Urinary bladder (tissue), 4 donors: Measurements from ENCODE around the gene TLN1. TPM values are rescaled to one million over a fixed set of nuclear protein-coding genes. Genes with fewer than 3 reads are reported as not detected.

ENCODE experiments used
- DNase-seq: peaks from one replicate; pipeline ENCODE4 v3.0.0-alpha.2; 2015; ENCODE audit errors: extremely low spot score
- H3K27ac ChIP-seq: one replicate; pipeline ENCODE4 v1.5.1; 2013; ENCODE audit warnings: low read depth, mild to moderate bottlenecking, moderate library complexity
- H3K36me3 ChIP-seq: one replicate; pipeline ENCODE4 v1.6.1; 2013; ENCODE audit warnings: mild to moderate bottlenecking, moderate library complexity; ENCODE audit not compliant: insufficient read depth
- H3K4me1 ChIP-seq: one replicate; pipeline ENCODE4 v1.6.1; 2013; ENCODE audit warnings: mild to moderate bottlenecking, moderate library complexity; ENCODE audit not compliant: insufficient read depth
- H3K4me3 ChIP-seq: one replicate; pipeline ENCODE4 v1.5.1; 2013; ENCODE audit warnings: low read depth, low read length
- WGBS: extraction: QIAGEN DNeasy Blood & Tissue Kit; methylation state at CpG from one replicate; pipeline ENCODE4 v1.1.7; 2013; 5-methylcytosine and 5-hydroxymethylcytosine counted together
- polyA plus RNA-seq: library from polyadenylated mRNA; stranded (reverse); fragments of 200-250 nt; gene quantifications from one replicate; pipeline ENCODE4 v1.2.3, GENCODE V29; 2013
- total RNA-seq: library from RNA; depleted of rRNA; stranded (reverse); fragments of >200 nt; gene quantifications from one replicate; pipeline ENCODE4 v1.2.3, GENCODE V29; 2014
- donor health status: healthy with polysubstance abuse.
- donor health status: healthy.

TLN1 gene
- total RNA-seq: 154 TPM
- 533 TPM for polyA plus RNA-seq

- Histone ChIP-seq H3K4me1 (peaks cover 4% of the 10 kb centered on the region), H3K36me3 (no peaks in the 10 kb centered on the region), H3K27ac (peak within 1 kb of the TSS; percentile 97), H3K4me3 (peak within 1 kb of the TSS; percentile 73)
- WGBS: under 1% methylated on average over 49 of the region's 49 CpGs
- peak; percentile 97 for DNase-seq
These were observed at the start of gene TLN1, which contains the start of gene CREB3 for GRCh38 chr9:35732185-35732799. Gene TLN1, minus strand, starts transcription at chr9:35732195. Its CDS starts 6,501 bp downstream, at chr9:35725694. Gene CREB3, plus strand, starts transcription at chr9:35732666. Its CDS starts 107 bp downstream, at chr9:35732773.

GRCh38 chr9:35781066-35781465, 49.1 kb upstream of the TLN1 start:
- no peaks in the 10 kb centered on the region for H3K4me1 ChIP-seq
- WGBS: 69% methylated on average over 2 of the region's 2 CpGs
- H3K4me3 ChIP-seq: no peak overlapping the region
- H3K36me3 ChIP-seq: peaks cover 2% of the 10 kb centered on the region
- no peak for DNase-seq
- no peak overlapping the region for H3K27ac ChIP-seq

- no peak for DNase-seq
- Histone ChIP-seq H3K4me3 (no peak overlapping the region), H3K27ac (no peak overlapping the region), H3K4me1 (no peaks in the 10 kb centered on the region), H3K36me3 (no peaks in the 10 kb centered on the region)
- WGBS: 76% methylated on average over 3 of the region's 3 CpGs
These were observed 46.5 kb upstream of the TLN1 start for GRCh38 chr9:35778496-35778895.

GRCh38 chr9:35776018-35776417, 44.0 kb upstream of the TLN1 start:
- 81% methylated on average over 4 of the region's 4 CpGs for WGBS
- H3K4me1 ChIP-seq: no peaks in the 10 kb centered on the region
- H3K4me3 ChIP-seq: no peak overlapping the region
- H3K36me3 ChIP-seq: no peaks in the 10 kb centered on the region
- no peak overlapping the region for H3K27ac ChIP-seq
- DNase-seq: no peak

- no peak overlapping the region for H3K27ac ChIP-seq
- 59% methylated on average over 7 of the region's 7 CpGs for WGBS
- H3K4me1 ChIP-seq: peaks cover 2% of the 10 kb centered on the region
- DNase-seq: no peak
- H3K4me3 ChIP-seq: no peak overlapping the region
- H3K36me3 ChIP-seq: no peaks in the 10 kb centered on the region
These were observed 43.1 kb upstream of the TLN1 start for GRCh38 chr9:35774907-35775635.

GRCh38 chr9:35771943-35772342, 39.9 kb upstream of the TLN1 start:
- Histone ChIP-seq H3K27ac (no peak overlapping the region), H3K36me3 (no peaks in the 10 kb centered on the region), H3K4me1 (peaks cover 2% of the 10 kb centered on the region), H3K4me3 (no peak overlapping the region)
- DNase-seq: no peak
- WGBS: 81% methylated on average over 3 of the region's 3 CpGs

- Histone ChIP-seq H3K4me1 (peaks cover 2% of the 10 kb centered on the region), H3K36me3 (no peaks in the 10 kb centered on the region), H3K4me3 (no peak overlapping the region), H3K27ac (no peak overlapping the region)
- DNase-seq: no peak
- 49% methylated on average over 1 of the region's 1 CpG for WGBS
These were observed 39.5 kb upstream of the TLN1 start for GRCh38 chr9:35771534-35771933.

- Histone ChIP-seq H3K36me3 (no peaks in the 10 kb centered on the region), H3K4me3 (no peak overlapping the region), H3K27ac (peak overlapping the region; percentile 16), H3K4me1 (peaks cover 2% of the 10 kb centered on the region)
- WGBS: 6% methylated on average over 4 of the region's 4 CpGs
- no peak for DNase-seq
These were observed 39.1 kb upstream of the TLN1 start for GRCh38 chr9:35771075-35771433.

- no peaks in the 10 kb centered on the region for H3K36me3 ChIP-seq
- H3K27ac ChIP-seq: no peak overlapping the region
- no peak overlapping the region for H3K4me3 ChIP-seq
- WGBS: 90% methylated on average over 1 of the region's 1 CpG
- DNase-seq: no peak
- peaks cover 2% of the 10 kb centered on the region for H3K4me1 ChIP-seq
These were observed 37.8 kb upstream of the TLN1 start for GRCh38 chr9:35769763-35770162.

GRCh38 chr9:35767458-35767857, 35.5 kb upstream of the TLN1 start:
- H3K36me3 ChIP-seq: no peaks in the 10 kb centered on the region
- H3K4me3 ChIP-seq: no peak overlapping the region
- WGBS: 79% methylated on average over 1 of the region's 1 CpG
- DNase-seq: no peak
- H3K4me1 ChIP-seq: peaks cover 2% of the 10 kb centered on the region
- no peak overlapping the region for H3K27ac ChIP-seq

- Histone ChIP-seq H3K36me3 (no peaks in the 10 kb centered on the region), H3K27ac (no peak overlapping the region), H3K4me3 (no peak overlapping the region), H3K4me1 (peaks cover 2% of the 10 kb centered on the region)
- DNase-seq: no peak
- 85% methylated on average over 2 of the region's 2 CpGs for WGBS
These were observed 35.0 kb upstream of the TLN1 start for GRCh38 chr9:35766997-35767396.

- WGBS: 95% methylated on average over 1 of the region's 1 CpG
These were observed 31.8 kb upstream of the TLN1 start for GRCh38 chr9:35763803-35764202.

GRCh38 chr9:35763181-35763580, 31.2 kb upstream of the TLN1 start:
- H3K27ac ChIP-seq: no peak overlapping the region
- H3K4me1 ChIP-seq: no peaks in the 10 kb centered on the region
- H3K36me3 ChIP-seq: no peaks in the 10 kb centered on the region
- WGBS: 88% methylated on average over 2 of the region's 2 CpGs
- H3K4me3 ChIP-seq: no peak overlapping the region
- DNase-seq: no peak

More at GRCh38 chr9:35763803-35764202, 31.8 kb upstream of the TLN1 start:
- Histone ChIP-seq H3K27ac (no peak overlapping the region), H3K4me3 (no peak overlapping the region), H3K4me1 (no peaks in the 10 kb centered on the region), H3K36me3 (no peaks in the 10 kb centered on the region)
- no peak for DNase-seq

- Histone ChIP-seq H3K4me1 (no peaks in the 10 kb centered on the region), H3K27ac (no peak overlapping the region), H3K4me3 (no peak overlapping the region), H3K36me3 (no peaks in the 10 kb centered on the region)
- 72% methylated on average over 2 of the region's 2 CpGs for WGBS
- no peak for DNase-seq
These were observed 28.7 kb upstream of the TLN1 start for GRCh38 chr9:35760651-35761050.
